ENCODE data around the gene MAPKAPK2.
"Not testable (repeated sequence)": the region's sequence is repeated elsewhere in the genome, so short reads cannot be mapped to it uniquely, and the experiment has no call there.

MAPKAPK2 gene

DNA sequence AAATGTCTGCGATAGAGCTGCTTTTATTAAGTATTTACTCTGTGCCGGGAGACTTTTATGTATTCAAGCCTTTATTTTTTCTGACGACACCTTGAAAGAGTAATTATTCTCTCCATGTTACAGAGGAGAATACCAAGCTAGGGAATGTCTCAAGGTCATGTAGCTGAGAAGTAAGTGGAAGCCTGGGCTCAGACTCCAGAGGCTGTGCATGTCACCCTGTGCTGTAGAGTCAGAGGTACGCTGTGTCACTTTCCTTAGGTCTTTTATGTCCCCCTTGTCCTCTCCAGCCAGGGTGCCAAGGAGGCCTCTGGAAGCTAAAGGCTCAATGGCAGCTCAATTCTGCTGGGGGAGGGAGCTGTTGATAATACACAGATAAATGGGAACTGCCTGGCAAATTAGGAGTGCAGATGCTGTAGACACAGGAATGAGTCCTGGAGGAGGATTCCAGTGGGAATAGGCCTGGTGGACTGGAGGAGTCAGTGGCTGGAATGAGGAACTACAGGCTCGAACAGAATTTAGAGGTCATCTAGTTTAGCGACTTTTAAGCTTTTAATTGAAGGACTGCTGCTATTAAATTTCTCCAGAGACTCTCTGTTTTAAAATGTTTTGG is 76.6 kb downstream of the MAPKAPK2 start:
- Histone ChIP-seq H3K36me3 (ENCODE audit: control insufficient read depth, low read depth, low read length) (no peaks in the 10 kb centered on the region), H3K4me3 (ENCODE audit: low read length) (no peak overlapping the region), H3K27me3 (ENCODE audit: control insufficient read depth, insufficient read depth, low read length) (no peaks in the 10 kb centered on the region), H3K27ac (ENCODE audit: low read length) (no peak overlapping the region), H3K9ac (ENCODE audit: low read length) (no peak overlapping the region), H3K4me1 (ENCODE audit: control insufficient read depth, low read depth, low read length) (no peaks in the 10 kb centered on the region), H3K9me3 (ENCODE audit: control insufficient read depth, low read depth, low read length) (no peaks in the 10 kb centered on the region)

DNA sequence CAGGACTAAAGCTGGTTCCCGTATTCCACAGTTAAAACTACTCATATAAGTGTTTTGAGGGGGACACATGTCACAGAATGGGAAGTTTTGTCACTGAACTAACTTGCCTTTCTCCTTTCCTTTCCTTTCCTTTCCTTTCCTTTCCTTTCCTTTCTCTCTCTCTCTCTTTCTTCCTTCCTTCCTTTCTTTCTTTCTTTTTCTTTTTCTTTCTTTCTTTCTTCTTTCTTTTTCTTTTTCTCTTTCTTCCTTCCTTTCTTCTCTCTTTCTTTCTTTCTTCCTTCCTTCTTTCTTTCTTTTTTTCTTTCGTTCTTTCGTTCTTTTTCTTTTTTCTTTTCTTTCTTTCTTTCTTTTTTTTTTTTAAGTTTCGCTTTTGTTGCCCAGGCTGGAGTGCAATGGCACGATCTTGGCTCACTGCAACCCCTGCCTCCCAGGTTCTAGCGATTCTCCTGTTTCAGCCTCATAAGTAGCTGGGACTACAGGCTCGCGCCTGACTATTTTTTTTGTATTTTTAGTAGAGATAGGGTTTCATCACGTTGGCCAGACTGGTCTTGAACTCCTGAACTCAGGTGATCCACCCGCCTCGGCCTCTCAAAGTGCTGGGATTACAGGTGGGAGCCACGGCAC is 78.1 kb downstream of the MAPKAPK2 start:
- not testable (repeated sequence) for H3K27me3 ChIP-seq (ENCODE audit: control insufficient read depth, insufficient read depth, low read length); H3K27ac ChIP-seq (ENCODE audit: low read length); H3K4me1 ChIP-seq (ENCODE audit: control insufficient read depth, low read depth, low read length); H3K9me3 ChIP-seq (ENCODE audit: control insufficient read depth, low read depth, low read length); H3K36me3 ChIP-seq (ENCODE audit: control insufficient read depth, low read depth, low read length); H3K4me3 ChIP-seq (ENCODE audit: low read length); H3K9ac ChIP-seq (ENCODE audit: low read length)

DNA sequence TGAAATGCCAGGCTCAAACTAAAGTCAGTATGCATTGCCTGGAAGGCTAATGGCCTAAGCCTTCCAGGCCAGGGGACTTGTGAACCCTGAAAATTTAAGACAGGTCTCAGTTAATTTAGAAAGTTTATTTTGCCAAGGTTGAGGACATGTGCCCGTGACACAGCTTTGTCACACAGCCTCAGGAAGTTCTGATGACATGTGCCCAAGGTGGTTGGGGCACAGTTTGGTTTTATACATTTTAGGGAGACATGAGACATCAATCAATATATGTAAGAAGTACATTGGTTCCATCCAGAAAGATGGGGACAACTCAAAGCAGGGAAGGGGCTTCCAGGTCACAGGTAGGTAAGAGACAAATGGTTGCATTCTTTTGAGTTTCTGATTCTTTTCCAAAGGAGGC is 81.1 kb downstream of the MAPKAPK2 start:
- H3K4me3 ChIP-seq (ENCODE audit: low read length); H3K27me3 ChIP-seq (ENCODE audit: control insufficient read depth, insufficient read depth, low read length); H3K9me3 ChIP-seq (ENCODE audit: control insufficient read depth, low read depth, low read length); H3K9ac ChIP-seq (ENCODE audit: low read length); H3K27ac ChIP-seq (ENCODE audit: low read length); H3K36me3 ChIP-seq (ENCODE audit: control insufficient read depth, low read depth, low read length); H3K4me1 ChIP-seq (ENCODE audit: control insufficient read depth, low read depth, low read length): not testable (repeated sequence)

DNA sequence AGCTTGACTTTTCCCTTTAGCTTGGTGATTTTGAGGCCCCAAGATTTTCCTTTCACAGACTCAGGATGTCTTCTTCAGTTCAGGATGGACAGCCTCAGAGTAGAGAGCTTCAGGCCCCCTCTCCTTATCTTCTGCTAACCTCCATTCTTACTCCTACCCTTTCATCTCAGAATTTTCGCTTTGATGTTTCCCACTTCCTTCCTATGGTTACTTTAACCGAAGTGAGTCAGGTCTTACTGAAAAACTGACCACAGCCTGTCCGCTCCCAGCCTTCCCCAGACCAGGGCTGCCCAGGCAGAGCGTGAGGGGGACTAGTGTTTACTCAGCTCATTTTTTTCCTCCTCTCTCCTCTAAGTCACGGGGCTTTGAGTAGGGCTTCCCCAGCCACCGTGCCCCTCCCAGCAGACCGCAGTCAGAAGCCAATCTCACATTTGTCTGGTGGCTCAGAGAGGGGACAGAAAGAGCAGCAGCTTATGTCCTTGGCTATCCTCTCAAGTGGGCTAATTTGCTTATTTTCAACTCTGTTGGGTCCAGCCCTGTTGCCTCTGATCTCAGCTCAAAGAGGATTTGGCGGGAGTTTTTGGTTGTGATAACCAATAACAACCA is 81.6 kb downstream of the MAPKAPK2 start:
- Histone ChIP-seq H3K9ac (ENCODE audit: low read length) (no peak overlapping the region), H3K27ac (ENCODE audit: low read length) (no peak overlapping the region), H3K9me3 (ENCODE audit: control insufficient read depth, low read depth, low read length) (no peaks in the 10 kb centered on the region), H3K4me1 (ENCODE audit: control insufficient read depth, low read depth, low read length) (no peaks in the 10 kb centered on the region), H3K4me3 (ENCODE audit: low read length) (no peak overlapping the region), H3K27me3 (ENCODE audit: control insufficient read depth, insufficient read depth, low read length) (no peaks in the 10 kb centered on the region), H3K36me3 (ENCODE audit: control insufficient read depth, low read depth, low read length) (no peaks in the 10 kb centered on the region)

DNA sequence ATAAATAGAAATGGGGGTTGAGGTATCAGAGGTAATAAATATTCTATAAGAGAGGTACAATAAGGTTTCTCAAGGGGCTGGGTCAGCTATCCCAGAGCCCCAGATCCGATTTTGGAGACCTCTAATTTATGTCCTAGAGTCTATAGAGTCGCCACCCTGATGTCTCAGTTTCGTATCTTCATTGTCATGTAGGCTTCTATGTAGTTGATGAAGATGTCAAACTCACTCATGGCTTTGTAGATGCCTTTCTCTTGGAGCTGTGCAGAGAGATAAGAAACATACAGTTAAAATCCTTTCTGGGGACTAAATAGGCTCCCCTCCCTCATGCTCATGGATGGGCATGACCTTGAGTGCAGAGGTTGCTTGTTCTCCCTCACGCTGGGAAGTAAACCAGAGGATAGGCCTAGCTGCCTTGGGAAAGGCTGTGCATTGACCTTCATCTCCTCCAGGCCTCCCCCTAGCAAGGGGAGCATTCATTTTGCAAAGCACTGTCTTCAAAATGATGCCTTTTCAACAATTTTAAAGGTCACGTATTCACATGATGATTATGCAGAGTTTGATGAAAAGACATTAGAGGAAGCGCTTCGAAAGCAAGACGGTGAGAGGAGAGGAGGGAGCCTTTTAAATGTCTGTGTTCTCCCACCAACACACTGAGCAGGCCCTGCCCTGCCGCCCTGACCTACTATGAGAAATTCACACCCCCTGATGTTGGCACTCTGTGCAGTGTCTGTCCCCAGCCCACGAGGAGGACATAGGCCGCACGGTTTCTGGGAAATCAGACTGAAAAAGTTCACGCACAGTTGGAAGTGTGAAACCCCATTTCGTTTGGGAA is 84.0 kb downstream of the MAPKAPK2 start:
- Histone ChIP-seq H3K36me3 (ENCODE audit: control insufficient read depth, low read depth, low read length) (no peaks in the 10 kb centered on the region), H3K27ac (ENCODE audit: low read length) (no peak overlapping the region), H3K4me3 (ENCODE audit: low read length) (no peak overlapping the region), H3K4me1 (ENCODE audit: control insufficient read depth, low read depth, low read length) (no peaks in the 10 kb centered on the region), H3K27me3 (ENCODE audit: control insufficient read depth, insufficient read depth, low read length) (no peaks in the 10 kb centered on the region), H3K9me3 (ENCODE audit: control insufficient read depth, low read depth, low read length) (no peaks in the 10 kb centered on the region), H3K9ac (ENCODE audit: low read length) (no peak overlapping the region)

DNA sequence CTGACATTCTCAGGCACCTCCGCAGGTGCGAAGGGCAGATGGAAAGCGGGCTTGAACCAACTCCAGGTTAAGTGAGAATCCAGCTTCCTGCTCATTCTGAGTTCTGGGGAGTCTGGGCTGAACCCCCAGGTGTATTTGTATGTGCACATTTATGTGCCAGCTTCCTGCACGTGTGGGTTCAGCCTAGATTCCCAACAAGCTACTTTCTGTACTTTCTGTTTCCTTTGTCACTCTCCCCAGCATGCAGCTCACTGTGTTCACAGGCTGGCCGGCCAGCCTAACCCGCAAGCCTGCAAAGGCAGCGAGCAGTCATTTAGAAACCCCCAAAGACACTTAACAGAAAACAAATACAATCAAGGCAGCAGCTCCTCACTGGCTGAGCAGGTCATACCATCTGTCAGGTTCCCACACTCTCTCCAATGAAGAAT is 84.6 kb downstream of the MAPKAPK2 start:
- Histone ChIP-seq H3K27me3 (ENCODE audit: control insufficient read depth, insufficient read depth, low read length) (no peaks in the 10 kb centered on the region), H3K9ac (ENCODE audit: low read length) (no peak overlapping the region), H3K27ac (ENCODE audit: low read length) (no peak overlapping the region), H3K36me3 (ENCODE audit: control insufficient read depth, low read depth, low read length) (no peaks in the 10 kb centered on the region), H3K9me3 (ENCODE audit: control insufficient read depth, low read depth, low read length) (no peaks in the 10 kb centered on the region), H3K4me1 (ENCODE audit: control insufficient read depth, low read depth, low read length) (no peaks in the 10 kb centered on the region), H3K4me3 (ENCODE audit: low read length) (no peak overlapping the region)

DNA sequence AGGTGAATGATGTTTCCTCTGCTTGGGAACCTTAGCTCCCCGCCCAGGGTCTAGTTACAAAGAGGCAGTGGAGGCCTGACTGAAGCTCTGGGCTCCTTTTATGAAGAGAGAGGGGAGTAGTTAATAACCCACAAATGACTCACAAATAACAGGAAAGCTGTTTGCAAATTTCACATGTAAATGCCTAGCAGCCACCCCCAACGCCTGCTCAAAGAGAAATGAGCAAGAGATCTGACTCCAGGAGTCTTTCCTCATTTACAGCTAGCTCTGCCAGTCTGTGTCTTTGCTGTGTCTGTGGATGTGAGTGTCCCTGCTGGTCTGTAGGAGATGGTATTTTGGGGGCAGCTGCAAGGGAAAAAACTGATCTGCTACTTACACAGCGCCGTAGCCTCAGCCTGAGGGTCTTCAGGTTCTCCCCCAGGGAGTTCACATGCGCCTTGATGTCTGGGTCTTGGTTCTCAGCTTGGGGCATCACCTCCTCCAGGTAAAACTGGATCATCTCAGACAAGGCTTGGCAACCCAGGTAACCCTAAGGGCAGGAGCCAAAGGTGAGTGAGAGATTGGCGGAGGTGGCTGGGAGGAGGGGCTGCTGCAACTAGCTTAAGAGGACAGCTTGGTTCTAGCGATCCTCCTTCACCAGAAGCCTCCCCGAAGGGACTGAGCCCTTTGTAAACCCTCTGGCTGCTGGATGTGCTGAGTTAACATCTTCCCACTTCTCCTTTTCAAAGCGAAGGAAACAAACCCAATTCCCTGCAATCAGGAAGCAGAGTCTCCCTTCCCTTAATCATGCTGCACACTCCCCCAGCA is 86.0 kb downstream of the MAPKAPK2 start, which contains the start of gene IL19:
IL19 (plus strand) TSS at position 243 of the 807 bp plus-strand sequence. CDS start 65,890 bp downstream, outside the sequence.
- Histone ChIP-seq H3K9ac (ENCODE audit: low read length) (no peak within 1 kb of the TSS), H3K4me1 (ENCODE audit: control insufficient read depth, low read depth, low read length) (no peaks in the 10 kb centered on the region), H3K27ac (ENCODE audit: low read length) (no peak within 1 kb of the TSS), H3K9me3 (ENCODE audit: control insufficient read depth, low read depth, low read length) (no peaks in the 10 kb centered on the region), H3K36me3 (ENCODE audit: control insufficient read depth, low read depth, low read length) (no peaks in the 10 kb centered on the region), H3K27me3 (ENCODE audit: control insufficient read depth, insufficient read depth, low read length) (no peaks in the 10 kb centered on the region), H3K4me3 (ENCODE audit: low read length) (no peak within 1 kb of the TSS)

DNA sequence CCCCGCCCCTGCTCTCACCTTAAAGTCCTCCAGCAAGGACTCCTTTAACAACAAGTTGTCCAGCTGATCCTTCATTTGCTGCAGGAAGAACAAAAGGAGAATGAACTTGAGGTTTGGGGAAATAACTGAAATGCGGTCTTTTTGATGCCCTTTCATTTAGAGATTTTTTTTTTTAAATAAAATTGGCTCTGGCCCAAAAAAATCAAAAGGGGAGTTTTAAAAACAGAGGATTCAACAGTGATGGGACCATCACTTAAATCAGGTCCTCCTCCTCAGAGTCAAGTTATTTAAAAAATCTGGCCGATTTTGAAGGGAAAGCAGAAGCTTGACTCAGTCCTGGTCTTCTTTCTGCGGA is 86.6 kb downstream of the MAPKAPK2 start:
- Histone ChIP-seq H3K27ac (ENCODE audit: low read length) (no peak overlapping the region), H3K36me3 (ENCODE audit: control insufficient read depth, low read depth, low read length) (no peaks in the 10 kb centered on the region), H3K4me1 (ENCODE audit: control insufficient read depth, low read depth, low read length) (no peaks in the 10 kb centered on the region), H3K9me3 (ENCODE audit: control insufficient read depth, low read depth, low read length) (no peaks in the 10 kb centered on the region), H3K9ac (ENCODE audit: low read length) (no peak overlapping the region), H3K27me3 (ENCODE audit: control insufficient read depth, insufficient read depth, low read length) (no peaks in the 10 kb centered on the region), H3K4me3 (ENCODE audit: low read length) (no peak overlapping the region)

DNA sequence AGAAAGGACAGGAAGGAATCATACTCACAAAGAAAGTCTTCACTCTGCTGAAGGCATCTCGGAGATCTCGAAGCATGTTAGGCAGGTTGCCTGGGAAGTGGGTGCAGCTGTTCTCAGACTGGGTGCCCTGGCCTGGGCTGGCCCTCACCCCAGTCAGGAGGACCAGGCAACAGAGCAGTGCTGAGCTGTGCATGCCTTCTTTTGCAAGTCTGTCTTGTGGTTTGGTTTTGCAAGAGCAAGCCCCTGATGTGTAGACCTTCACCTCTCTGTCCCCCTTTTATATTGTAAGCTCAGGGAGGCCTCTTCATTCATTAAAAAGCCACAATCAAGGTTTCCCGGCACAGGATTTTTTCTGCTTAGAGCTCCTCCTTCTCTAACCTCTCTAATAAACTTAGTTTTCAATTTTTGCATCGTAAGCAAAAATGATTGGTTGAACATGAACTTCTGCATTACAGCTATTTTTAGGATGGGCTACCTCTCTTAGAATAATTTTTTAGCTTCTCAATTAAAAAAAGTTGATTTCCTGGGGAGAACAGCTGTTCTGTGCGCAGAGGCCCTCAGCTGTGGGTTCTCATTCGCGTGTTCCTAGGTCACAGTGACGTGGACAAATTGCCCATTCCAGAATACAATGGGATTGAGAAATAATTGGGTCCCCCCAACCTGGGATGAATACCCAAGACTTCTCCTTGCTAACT is 87.7 kb downstream of the MAPKAPK2 start, which contains the start of gene IL10:
IL10 (minus strand) TSS at position 252 of the 695 bp plus-strand sequence; CDS start at position 193, 59 bp downstream.
- H3K27me3 ChIP-seq (ENCODE audit: control insufficient read depth, insufficient read depth, low read length) = no peaks in the 10 kb centered on the region
- no peak within 1 kb of the TSS for H3K27ac ChIP-seq (ENCODE audit: low read length)
- H3K9ac ChIP-seq (ENCODE audit: low read length) = no peak within 1 kb of the TSS
- no peak within 1 kb of the TSS for H3K4me3 ChIP-seq (ENCODE audit: low read length)
- no peaks in the 10 kb centered on the region for H3K9me3 ChIP-seq (ENCODE audit: control insufficient read depth, low read depth, low read length)
- no peaks in the 10 kb centered on the region for H3K36me3 ChIP-seq (ENCODE audit: control insufficient read depth, low read depth, low read length)
- no peaks in the 10 kb centered on the region for H3K4me1 ChIP-seq (ENCODE audit: control insufficient read depth, low read depth, low read length)

DNA sequence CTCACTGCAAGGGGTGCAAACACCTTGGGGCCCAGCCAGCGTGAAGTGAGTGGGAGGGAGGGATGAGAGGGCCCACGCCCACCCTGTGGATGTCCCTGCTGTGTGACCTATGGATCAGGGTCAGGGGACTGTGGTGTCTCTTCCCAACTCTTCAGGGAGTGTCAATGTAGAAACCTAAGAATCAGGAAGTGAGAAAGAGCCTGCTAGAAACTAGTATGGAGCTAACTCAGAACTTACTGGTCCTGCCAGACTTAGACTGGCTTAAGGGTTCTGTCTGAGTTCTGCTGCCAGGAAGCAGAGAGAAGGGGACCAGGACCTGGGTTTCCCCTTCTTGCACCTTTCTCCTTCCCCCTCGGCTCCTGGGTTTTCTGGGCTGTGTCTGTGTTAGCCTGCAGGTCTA is 89.4 kb downstream of the MAPKAPK2 start:
- Histone ChIP-seq H3K36me3 (ENCODE audit: control insufficient read depth, low read depth, low read length) (no peaks in the 10 kb centered on the region), H3K4me3 (ENCODE audit: low read length) (no peak overlapping the region), H3K9me3 (ENCODE audit: control insufficient read depth, low read depth, low read length) (no peaks in the 10 kb centered on the region), H3K27ac (ENCODE audit: low read length) (no peak overlapping the region), H3K9ac (ENCODE audit: low read length) (no peak overlapping the region), H3K27me3 (ENCODE audit: control insufficient read depth, insufficient read depth, low read length) (no peaks in the 10 kb centered on the region), H3K4me1 (ENCODE audit: control insufficient read depth, low read depth, low read length) (no peaks in the 10 kb centered on the region)

Data from iPS-18a (cell line).